Stimulated activated CD8-positive, alpha-beta memory T cell treated with anti-CD3 and anti-CD28 coated beads, Interleukin-15, amount 100 ng/mL, for 24 hours (primary cell): Measurements from ENCODE around the gene RXYLT1.
"Not testable (repeated sequence)": the region's sequence is repeated elsewhere in the genome, so short reads cannot be mapped to it uniquely, and the experiment has no call there.

Experiments used
- DNase-seq: peaks from one replicate; pipeline ENCODE4 v3.0.0-alpha.2; 2020; ENCODE audit warnings: low read depth

RXYLT1 gene

GRCh38 chr12:63779498-63780481 lies at the start of gene RXYLT1:
TSS of gene RXYLT1 (plus strand) at chr12:63779909. CDS start at chr12:63779961, 52 bp downstream.
- peak; percentile 79 for DNase-seq

GRCh38 chr12:63732779-63733178 lies 46.9 kb upstream of the RXYLT1 start:
- DNase-seq = not testable (repeated sequence)

GRCh38 chr12:63733585-63733984 lies 46.1 kb upstream of the RXYLT1 start:
- not testable (repeated sequence) for DNase-seq

GRCh38 chr12:63740551-63740950 lies 39.2 kb upstream of the RXYLT1 start:
- not testable (repeated sequence) for DNase-seq

GRCh38 chr12:63741431-63741830 lies 38.3 kb upstream of the RXYLT1 start:
- DNase-seq = not testable (repeated sequence)

GRCh38 chr12:63744110-63744509 lies 35.6 kb upstream of the RXYLT1 start:
- not testable (repeated sequence) for DNase-seq

GRCh38 chr12:63746470-63746869 lies 33.2 kb upstream of the RXYLT1 start:
- DNase-seq = not testable (repeated sequence)

GRCh38 chr12:63747136-63747535 lies 32.6 kb upstream of the RXYLT1 start:
- not testable (repeated sequence) for DNase-seq

GRCh38 chr12:63747553-63747952 lies 32.2 kb upstream of the RXYLT1 start:
- DNase-seq = no peak

- no peak for DNase-seq
Observed at GRCh38 chr12:63752283-63752682, 27.4 kb upstream of the RXYLT1 start.

GRCh38 chr12:63752841-63753240 lies 26.9 kb upstream of the RXYLT1 start:
- no peak for DNase-seq

- DNase-seq = no peak
Observed at GRCh38 chr12:63753743-63754142, 26.0 kb upstream of the RXYLT1 start.

GRCh38 chr12:63764481-63764880 lies 15.2 kb upstream of the RXYLT1 start:
- DNase-seq = no peak

GRCh38 chr12:63766498-63766897 lies 13.2 kb upstream of the RXYLT1 start:
- DNase-seq = no peak

- no peak for DNase-seq
Observed at GRCh38 chr12:63770375-63770774, 9.3 kb upstream of the RXYLT1 start.

GRCh38 chr12:63777340-63777739 lies 2.4 kb upstream of the RXYLT1 start:
- no peak for DNase-seq

GRCh38 chr12:63782466-63782865 lies 2.8 kb downstream of the RXYLT1 start:
- DNase-seq = no peak

- no peak for DNase-seq
Observed at GRCh38 chr12:63787306-63787705, 7.6 kb downstream of the RXYLT1 start.

- DNase-seq = no peak
Observed at GRCh38 chr12:63790608-63790945, 10.9 kb downstream of the RXYLT1 start.

- DNase-seq = no peak
Observed at GRCh38 chr12:63792338-63792737, 12.6 kb downstream of the RXYLT1 start.

- DNase-seq = no peak
Observed at GRCh38 chr12:63795032-63795687, 15.5 kb downstream of the RXYLT1 start.

GRCh38 chr12:63795944-63796343 lies 16.2 kb downstream of the RXYLT1 start:
- DNase-seq = no peak

- no peak for DNase-seq
Observed at GRCh38 chr12:63802012-63802608, 22.4 kb downstream of the RXYLT1 start.
